C4-2B (cell line): ENCODE data around the gene NSFL1C.

Experiments used
- ZFX ChIP-seq: fragments of 450-650 bp; IDR thresholded peaks from 2 replicates; pipeline ENCODE4 v1.6.1; 2017
- TF ChIP-seq, protein P1 (sequence below): fragments of 450-650 bp; conservative IDR thresholded peaks from 2 replicates; pipeline ENCODE4 v1.5.1; 2017; ENCODE audit warnings: mild to moderate bottlenecking

DNA sequence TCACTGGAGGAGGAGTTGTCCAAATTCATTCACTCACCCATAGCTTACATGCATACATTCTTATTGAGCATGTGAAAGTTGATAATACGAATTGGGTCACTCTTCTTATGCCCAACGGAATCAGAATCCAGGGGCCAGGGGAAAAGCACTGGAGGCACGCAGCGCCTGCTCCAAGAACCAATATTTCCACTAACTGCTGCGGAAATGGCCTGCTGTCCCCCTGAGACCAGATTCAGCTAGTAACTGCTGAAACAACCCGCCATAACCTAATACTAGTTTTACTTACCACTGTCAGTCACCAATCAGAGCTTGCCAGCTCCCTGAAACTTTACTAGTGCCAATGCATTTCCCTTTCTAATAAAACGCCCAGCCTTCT, 73.2 kb downstream of the NSFL1C start:
- TF ChIP-seq, protein P1, sequence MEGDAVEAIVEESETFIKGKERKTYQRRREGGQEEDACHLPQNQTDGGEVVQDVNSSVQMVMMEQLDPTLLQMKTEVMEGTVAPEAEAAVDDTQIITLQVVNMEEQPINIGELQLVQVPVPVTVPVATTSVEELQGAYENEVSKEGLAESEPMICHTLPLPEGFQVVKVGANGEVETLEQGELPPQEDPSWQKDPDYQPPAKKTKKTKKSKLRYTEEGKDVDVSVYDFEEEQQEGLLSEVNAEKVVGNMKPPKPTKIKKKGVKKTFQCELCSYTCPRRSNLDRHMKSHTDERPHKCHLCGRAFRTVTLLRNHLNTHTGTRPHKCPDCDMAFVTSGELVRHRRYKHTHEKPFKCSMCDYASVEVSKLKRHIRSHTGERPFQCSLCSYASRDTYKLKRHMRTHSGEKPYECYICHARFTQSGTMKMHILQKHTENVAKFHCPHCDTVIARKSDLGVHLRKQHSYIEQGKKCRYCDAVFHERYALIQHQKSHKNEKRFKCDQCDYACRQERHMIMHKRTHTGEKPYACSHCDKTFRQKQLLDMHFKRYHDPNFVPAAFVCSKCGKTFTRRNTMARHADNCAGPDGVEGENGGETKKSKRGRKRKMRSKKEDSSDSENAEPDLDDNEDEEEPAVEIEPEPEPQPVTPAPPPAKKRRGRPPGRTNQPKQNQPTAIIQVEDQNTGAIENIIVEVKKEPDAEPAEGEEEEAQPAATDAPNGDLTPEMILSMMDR, result no peak
- no peak for TF ChIP-seq ZFX
